HepG2 (cell line): ENCODE data around the gene RAD23A. TPM values are rescaled to one million over a fixed set of nuclear protein-coding genes. Genes with fewer than 3 reads are reported as not detected.

ENCODE experiments used
- AHDC1 ChIP-seq: sonication (generic); formaldehyde crosslinking; IDR thresholded peaks from 2 replicates; pipeline ENCODE4 v1.5.1; 2020; ENCODE audit warnings: mild to moderate bottlenecking, missing genetic modification reagents, borderline replicate concordance
- EZH2 ChIP-seq: conservative IDR thresholded peaks from 2 replicates; pipeline ENCODE4 v1.6.1; 2012; ENCODE audit warnings: mild to moderate bottlenecking, low read depth, low read length, moderate library complexity
- HOXA9 ChIP-seq: sonication (generic); formaldehyde crosslinking; IDR thresholded peaks from 2 replicates; pipeline ENCODE4 v1.8.1; 2022; ENCODE audit warnings: missing genetic modification reagents, mild to moderate bottlenecking, moderate library complexity, borderline replicate concordance
- JARID2 ChIP-seq: sonication (generic); formaldehyde crosslinking; IDR thresholded peaks from 2 replicates; pipeline ENCODE4 v1.8.1; 2023; ENCODE audit warnings: missing genetic modification reagents, inconsistent platforms; ENCODE audit not compliant: insufficient replicate concordance
- KLF15 ChIP-seq: sonication (generic); formaldehyde crosslinking; IDR thresholded peaks from 2 replicates; pipeline ENCODE4 v1.8.1; 2023; ENCODE audit warnings: borderline replicate concordance, mild to moderate bottlenecking, inconsistent platforms, missing genetic modification reagents, mixed read lengths
- NAIF1 ChIP-seq: sonication (generic); formaldehyde crosslinking; IDR thresholded peaks from 2 replicates; pipeline ENCODE4 v1.5.0; 2020; ENCODE audit warnings: mild to moderate bottlenecking, missing genetic modification reagents, borderline replicate concordance
- PLRG1 ChIP-seq: fragments of 450-650 bp; conservative IDR thresholded peaks from 2 replicates; pipeline ENCODE4 v1.6.1; 2016
- POLR2AphosphoS5 ChIP-seq: IDR thresholded peaks from 2 replicates; pipeline ENCODE4 v1.6.1; 2012; ENCODE audit warnings: low read depth, low read length
- RELA ChIP-seq: sonication (generic); formaldehyde crosslinking; IDR thresholded peaks from 2 replicates; pipeline ENCODE4 v1.4.0; 2020; ENCODE audit warnings: missing genetic modification reagents
- SETDB1 ChIP-seq: sonication (generic); formaldehyde crosslinking; IDR thresholded peaks from 2 replicates; pipeline ENCODE4 v1.5.1; 2020; ENCODE audit warnings: missing genetic modification reagents, mild to moderate bottlenecking, borderline replicate concordance
- TCF7 ChIP-seq: sonication (generic); IDR thresholded peaks from 2 replicates; pipeline ENCODE4 v1.6.1; 2016; ENCODE audit warnings: antibody characterized with exemption, low read depth
- ZBTB2 ChIP-seq: sonication (generic); formaldehyde crosslinking; IDR thresholded peaks from 2 replicates; pipeline ENCODE4 v1.8.0; 2022; ENCODE audit warnings: low read depth, missing genetic modification reagents
- ZNF121 ChIP-seq: sonication (generic); formaldehyde crosslinking; IDR thresholded peaks from 2 replicates; pipeline ENCODE4 v1.5.0; 2020; ENCODE audit warnings: mild to moderate bottlenecking, missing genetic modification reagents
- ZNF614 ChIP-seq: IDR thresholded peaks from 2 replicates; pipeline ENCODE4 v1.6.1; 2018; ENCODE audit warnings: missing biosample characterization, missing genetic modification reagents, inconsistent platforms, borderline replicate concordance
- ZNF615 ChIP-seq: sonication (generic); formaldehyde crosslinking; IDR thresholded peaks from 2 replicates; pipeline ENCODE4 v1.5.0; 2020; ENCODE audit warnings: mild to moderate bottlenecking, missing genetic modification reagents, borderline replicate concordance
- ZNF776 ChIP-seq: sonication (generic); formaldehyde crosslinking; IDR thresholded peaks from 2 replicates; pipeline ENCODE4 v1.4.0; 2020; ENCODE audit warnings: mild to moderate bottlenecking, missing genetic modification reagents
- ZSCAN31 ChIP-seq: sonication (generic); formaldehyde crosslinking; IDR thresholded peaks from 2 replicates; pipeline ENCODE4 v1.5.0; 2020; ENCODE audit warnings: low read depth, mild to moderate bottlenecking, missing genetic modification reagents
- ZZZ3 ChIP-seq: sonication (generic); formaldehyde crosslinking; IDR thresholded peaks from 2 replicates; pipeline ENCODE4 v1.4.0; 2020; ENCODE audit warnings: missing genetic modification reagents, mild to moderate bottlenecking, borderline replicate concordance
- polyA plus RNA-seq, 8 experiments: library from polyadenylated mRNA; depleted of rRNA in 3 of 8; stranded (reverse) in 7 of 8; unstranded in 1 of 8; fragments of >200 nt; fragmentation: Illumina TruSeq in 4 of 8; extraction: Trizol in 4 of 8; gene quantifications; 2 replicates each; pipeline versions ENCODE4 v1.2.1 to v1.2.3, GENCODE V29; 2011 to 2016; ENCODE audit warnings: low read depth in 4 of 8, missing spikeins in 1 of 8, mixed read lengths in 1 of 8; ENCODE audit not compliant: insufficient read depth in 1 of 8
- total RNA-seq, 5 experiments: library from RNA; depleted of rRNA; stranded (reverse); fragments of >200 nt; fragmentation: Illumina TruSeq; extraction: Trizol; gene quantifications; 2 replicates each; pipeline ENCODE4 v1.2.3, GENCODE V29; 2016; ENCODE audit warnings: low read depth in 1 of 5
- TF ChIP-seq, protein P1 (sequence below): sonication (generic); formaldehyde crosslinking; IDR thresholded peaks from 2 replicates; pipeline ENCODE4 v1.8.0; 2022; ENCODE audit warnings: mild to moderate bottlenecking, missing genetic modification reagents, moderate library complexity
- TF ChIP-seq, protein P2 (sequence below): sonication (generic); formaldehyde crosslinking; IDR thresholded peaks from 2 replicates; pipeline ENCODE4 v1.4.0; 2020; ENCODE audit warnings: mild to moderate bottlenecking, low read depth, missing genetic modification reagents

RAD23A gene
- total and polyA plus RNA-seq, 2 of the 13 experiments (the other 11 are each of a cell fraction or from before 2014, with no cell fraction given), result 42.5 to 54.2 TPM

DNA sequence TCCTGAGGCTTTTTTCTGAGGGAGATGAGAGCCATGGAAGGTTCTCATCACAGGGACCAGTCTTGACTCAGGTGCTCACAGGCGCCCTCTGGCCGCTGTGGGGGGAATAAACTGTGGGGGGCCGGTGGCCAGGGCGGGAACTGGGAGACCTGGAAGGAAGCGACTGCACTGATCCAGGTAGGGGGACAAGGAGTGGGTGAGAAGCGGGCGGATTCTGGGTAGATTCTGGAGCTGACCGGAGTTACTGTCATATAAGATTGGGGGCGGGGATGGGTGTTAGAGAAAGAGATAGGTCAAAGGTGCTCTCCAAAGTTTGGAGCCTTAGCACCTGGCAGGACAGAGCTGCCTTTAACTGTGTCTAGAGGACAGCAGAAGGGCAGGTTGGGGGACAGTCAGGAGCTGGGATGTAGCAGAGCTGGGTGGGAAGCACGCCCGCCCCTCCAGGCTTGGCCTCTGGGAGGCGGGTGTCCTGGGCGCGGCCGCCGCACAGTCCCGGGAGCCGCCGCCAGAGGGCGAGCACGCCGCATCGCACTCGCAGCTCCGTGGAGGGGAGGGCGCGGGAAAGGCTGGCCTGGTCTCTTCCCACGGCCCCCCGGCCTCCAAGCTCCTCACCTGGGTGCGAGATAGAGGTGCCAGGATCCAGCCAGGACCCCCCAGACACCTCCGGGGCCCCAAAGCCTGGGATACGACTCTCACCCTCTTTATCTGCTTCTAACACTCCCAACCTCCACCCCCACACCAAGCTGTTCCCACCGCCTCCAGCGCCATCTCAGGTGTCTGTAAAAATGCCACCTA is 19.6 kb downstream of the RAD23A start (continued):
- TF ChIP-seq AHDC1 (no peak), ZNF121 (CRISPR knock-in tag) (no peak), EZH2 (no peak), RELA (no peak; the same call in 1 of the 2 replicates), ZBTB2 (CRISPR knock-in tag) (no peak), ZNF614 (CRISPR knock-in tag) (peak; percentile 52; the same call in 1 of the 2 replicates), ZSCAN31 (CRISPR knock-in tag) (no peak), PLRG1 (no peak), KLF15 (CRISPR knock-in tag) (no peak), NAIF1 (CRISPR knock-in tag) (no peak), JARID2 (no peak), ZNF615 (no peak), POLR2AphosphoS5 (no peak), HOXA9 (CRISPR knock-in tag) (no peak), ZZZ3 (no peak; the same call in 1 of the 2 replicates), SETDB1 (CRISPR knock-in tag) (no peak), ZNF776 (CRISPR knock-in tag) (no peak), TCF7 (no peak)
- TF ChIP-seq, protein P1, sequence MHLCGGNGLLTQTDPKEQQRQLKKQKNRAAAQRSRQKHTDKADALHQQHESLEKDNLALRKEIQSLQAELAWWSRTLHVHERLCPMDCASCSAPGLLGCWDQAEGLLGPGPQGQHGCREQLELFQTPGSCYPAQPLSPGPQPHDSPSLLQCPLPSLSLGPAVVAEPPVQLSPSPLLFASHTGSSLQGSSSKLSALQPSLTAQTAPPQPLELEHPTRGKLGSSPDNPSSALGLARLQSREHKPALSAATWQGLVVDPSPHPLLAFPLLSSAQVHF, result no peak
- TF ChIP-seq, protein P2, sequence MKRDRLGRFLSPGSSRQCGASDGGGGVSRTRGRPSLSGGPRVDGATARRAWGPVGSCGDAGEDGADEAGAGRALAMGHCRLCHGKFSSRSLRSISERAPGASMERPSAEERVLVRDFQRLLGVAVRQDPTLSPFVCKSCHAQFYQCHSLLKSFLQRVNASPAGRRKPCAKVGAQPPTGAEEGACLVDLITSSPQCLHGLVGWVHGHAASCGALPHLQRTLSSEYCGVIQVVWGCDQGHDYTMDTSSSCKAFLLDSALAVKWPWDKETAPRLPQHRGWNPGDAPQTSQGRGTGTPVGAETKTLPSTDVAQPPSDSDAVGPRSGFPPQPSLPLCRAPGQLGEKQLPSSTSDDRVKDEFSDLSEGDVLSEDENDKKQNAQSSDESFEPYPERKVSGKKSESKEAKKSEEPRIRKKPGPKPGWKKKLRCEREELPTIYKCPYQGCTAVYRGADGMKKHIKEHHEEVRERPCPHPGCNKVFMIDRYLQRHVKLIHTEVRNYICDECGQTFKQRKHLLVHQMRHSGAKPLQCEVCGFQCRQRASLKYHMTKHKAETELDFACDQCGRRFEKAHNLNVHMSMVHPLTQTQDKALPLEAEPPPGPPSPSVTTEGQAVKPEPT, result no peak
